Astrocyte of the cerebellum (primary cell): ENCODE results near the gene RFXANK.

Experiments
- DNase-seq: peaks from one replicate; pipeline ENCODE4 v3.0.0-alpha.2; 2011; ENCODE audit warnings: low read depth
- H3K4me3 ChIP-seq: 2 replicates; pipeline ENCODE4 v1.5.1; 2011; ENCODE audit warnings: mild to moderate bottlenecking, low read depth, low read length, moderate library complexity
- in situ Hi-C: cut with HindIII; loops from 2 replicates; pipeline ENCODE4 v1.10.0; 2017; ENCODE audit warnings: low sequenced_read_pairs
- TF ChIP-seq, protein P1 (sequence below): IDR thresholded peaks from 2 replicates; pipeline ENCODE4 v1.5.1; 2012; ENCODE audit warnings: low read length, low read depth, moderate library complexity, mild to moderate bottlenecking; ENCODE audit errors: missing control alignments

RFXANK gene

DNA sequence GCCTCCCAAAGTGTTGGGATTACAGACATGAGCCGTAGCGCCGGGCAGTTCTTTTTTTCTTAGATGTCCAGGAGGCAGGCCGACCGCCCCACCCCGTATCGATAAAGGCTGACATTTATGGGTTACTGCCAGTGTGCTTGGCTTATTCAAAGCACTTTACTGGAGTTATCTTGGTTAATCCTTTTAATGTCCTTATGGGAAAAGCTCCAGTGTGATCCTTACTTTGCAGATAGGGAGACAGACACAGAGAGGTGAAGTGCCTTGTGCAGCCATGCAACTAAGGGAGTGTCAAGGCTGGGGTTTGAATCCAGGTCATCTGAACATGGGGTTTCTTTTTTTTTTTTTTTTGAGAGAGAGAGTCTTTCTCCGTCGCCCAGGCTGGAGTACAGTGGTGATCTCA lies 38.9 kb downstream of the RFXANK start:
- no peak for DNase-seq
- TF ChIP-seq, protein P1, sequence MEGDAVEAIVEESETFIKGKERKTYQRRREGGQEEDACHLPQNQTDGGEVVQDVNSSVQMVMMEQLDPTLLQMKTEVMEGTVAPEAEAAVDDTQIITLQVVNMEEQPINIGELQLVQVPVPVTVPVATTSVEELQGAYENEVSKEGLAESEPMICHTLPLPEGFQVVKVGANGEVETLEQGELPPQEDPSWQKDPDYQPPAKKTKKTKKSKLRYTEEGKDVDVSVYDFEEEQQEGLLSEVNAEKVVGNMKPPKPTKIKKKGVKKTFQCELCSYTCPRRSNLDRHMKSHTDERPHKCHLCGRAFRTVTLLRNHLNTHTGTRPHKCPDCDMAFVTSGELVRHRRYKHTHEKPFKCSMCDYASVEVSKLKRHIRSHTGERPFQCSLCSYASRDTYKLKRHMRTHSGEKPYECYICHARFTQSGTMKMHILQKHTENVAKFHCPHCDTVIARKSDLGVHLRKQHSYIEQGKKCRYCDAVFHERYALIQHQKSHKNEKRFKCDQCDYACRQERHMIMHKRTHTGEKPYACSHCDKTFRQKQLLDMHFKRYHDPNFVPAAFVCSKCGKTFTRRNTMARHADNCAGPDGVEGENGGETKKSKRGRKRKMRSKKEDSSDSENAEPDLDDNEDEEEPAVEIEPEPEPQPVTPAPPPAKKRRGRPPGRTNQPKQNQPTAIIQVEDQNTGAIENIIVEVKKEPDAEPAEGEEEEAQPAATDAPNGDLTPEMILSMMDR: no peak
- no peak overlapping the region for H3K4me3 ChIP-seq
- in situ Hi-C loops: no loop called here

DNA sequence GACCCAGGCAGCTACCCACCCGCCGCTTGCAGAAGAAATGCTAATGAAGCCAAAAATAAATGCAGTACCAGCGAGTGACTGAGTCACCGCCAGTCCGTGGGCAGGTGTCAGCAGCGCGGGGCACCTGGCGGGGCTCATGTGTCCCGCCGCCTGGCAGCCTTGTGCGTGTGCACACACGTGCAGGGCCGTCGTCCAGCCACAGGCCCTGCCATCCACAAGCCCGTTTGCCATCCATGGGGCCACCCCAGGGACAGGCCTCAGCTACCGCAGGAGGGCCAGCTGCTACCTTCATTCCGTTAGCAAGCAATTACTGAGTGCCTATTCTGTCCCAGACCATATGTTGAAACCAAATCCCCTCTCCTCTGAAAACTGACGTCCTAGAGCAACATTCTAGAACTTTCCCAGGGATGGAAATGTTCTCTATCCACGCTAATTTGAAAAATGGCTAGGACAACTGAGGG lies 40.2 kb downstream of the RFXANK start:
- TF ChIP-seq, protein P1: no peak
- H3K4me3 ChIP-seq: no peak overlapping the region
- DNase-seq: no peak
- in situ Hi-C loops: no loop called here

DNA sequence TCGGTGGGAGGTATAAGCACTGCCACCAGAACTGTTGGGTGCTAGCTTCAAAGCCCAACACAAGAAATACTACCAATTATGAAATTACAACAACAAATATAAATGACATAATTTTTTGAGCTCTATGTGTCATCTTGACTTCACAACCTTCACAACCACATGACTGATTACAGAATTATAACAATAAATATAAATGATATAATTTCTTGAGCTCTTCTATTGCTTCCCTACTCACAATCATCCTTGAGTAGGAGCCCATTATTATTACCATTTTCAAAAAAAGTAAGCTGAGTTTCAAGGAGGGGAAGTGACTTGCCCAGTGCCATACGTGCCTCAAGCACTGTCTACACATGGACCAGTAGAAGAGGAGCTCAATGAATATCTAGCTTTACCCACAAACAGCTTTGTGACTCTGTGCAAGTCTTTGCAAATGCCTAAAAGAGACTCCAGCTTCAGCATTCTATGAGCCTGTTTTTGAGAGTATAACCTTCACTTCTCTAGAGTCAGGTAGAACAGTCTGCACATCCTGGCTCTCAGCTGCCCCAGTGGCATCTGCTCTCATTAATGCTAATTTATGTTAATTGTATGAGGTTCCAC lies 42.3 kb downstream of the RFXANK start:
- TF ChIP-seq, protein P1: no peak
- no peak overlapping the region for H3K4me3 ChIP-seq
- in situ Hi-C loops: no loop called here
- DNase-seq: no peak

DNA sequence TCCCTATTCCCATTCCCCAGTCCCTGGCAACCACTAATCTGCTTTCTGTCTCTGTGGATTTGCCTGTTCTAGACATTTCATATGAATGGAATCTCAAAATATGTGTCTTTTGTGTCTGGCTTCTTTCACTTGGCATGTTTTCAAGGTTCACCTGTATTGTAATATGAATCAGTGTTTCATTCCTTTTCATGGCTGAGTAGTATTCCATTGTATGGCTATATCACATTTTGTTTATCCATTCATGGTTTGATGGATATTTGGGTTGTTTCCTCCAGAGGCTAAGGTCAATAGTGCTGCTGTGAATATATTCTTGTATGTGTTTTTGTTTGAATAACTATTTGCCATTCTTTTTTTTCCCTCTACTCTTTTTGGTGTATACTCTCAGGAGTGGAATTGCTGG lies 44.1 kb downstream of the RFXANK start:
- in situ Hi-C loops: no loop called here
- DNase-seq: no peak
- TF ChIP-seq, protein P1: no peak
- no peak overlapping the region for H3K4me3 ChIP-seq

DNA sequence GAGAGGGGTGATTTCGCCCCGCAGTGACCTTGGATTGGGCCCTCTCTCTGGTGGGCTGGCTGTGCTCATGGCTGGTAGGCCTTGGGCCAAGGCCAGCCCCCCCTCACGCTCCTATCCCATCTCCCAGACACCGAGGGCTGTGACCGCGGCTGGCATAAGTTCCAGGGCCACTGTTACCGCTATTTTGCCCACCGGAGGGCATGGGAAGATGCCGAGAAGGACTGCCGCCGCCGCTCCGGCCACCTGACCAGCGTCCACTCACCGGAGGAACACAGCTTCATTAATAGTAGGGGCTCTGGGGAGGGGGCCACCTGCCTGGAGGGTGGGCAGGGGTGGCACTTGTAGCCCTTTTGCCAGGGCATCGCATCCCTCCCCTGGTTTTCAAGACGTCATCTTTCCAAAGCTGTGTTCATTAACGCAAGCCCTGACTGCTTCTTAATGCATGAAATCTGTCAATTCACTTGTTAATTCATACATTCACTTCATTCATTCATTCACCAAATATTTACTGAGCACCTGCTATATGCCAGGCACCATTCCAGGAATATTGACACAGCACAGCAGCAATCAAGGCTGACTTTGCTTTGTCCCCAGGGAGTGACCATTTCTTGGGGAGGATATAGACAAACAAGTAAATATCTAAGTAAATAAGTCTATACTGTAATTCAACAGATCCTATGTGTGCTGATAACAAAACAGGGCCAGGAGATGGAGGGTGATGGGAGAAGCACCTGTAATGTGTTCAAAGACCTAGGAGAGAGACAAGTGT lies 46.3 kb downstream of the RFXANK start:
- TF ChIP-seq, protein P1: no peak
- in situ Hi-C loops: no loop called here
- DNase-seq: no peak
- H3K4me3 ChIP-seq: no peak overlapping the region

DNA sequence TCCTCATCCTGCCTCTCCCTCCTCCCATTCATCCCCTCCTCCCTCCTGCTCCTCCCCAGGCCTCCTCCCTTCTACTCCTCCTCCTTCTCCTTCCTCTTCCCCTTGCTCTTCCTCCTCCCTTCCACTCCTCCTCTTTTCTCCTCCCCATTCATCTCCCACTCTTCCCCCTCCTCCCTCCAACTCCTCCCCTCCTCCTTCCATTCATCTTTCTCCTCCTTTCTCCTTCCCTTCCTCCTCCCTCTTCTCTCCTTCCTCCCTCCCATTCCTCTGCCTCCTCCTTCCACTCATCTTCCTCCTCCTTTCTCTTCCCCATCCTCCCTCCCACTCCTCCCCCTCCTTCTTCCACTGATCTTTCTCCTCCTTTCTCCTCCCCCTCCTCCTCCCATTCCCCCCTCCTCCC lies 47.6 kb downstream of the RFXANK start:
- DNase-seq: no peak
- in situ Hi-C loops: no loop called here
- TF ChIP-seq, protein P1: no peak
- H3K4me3 ChIP-seq: no peak overlapping the region
